GM21360 (cell line): ENCODE measurements around the gene MEN1.
"Not testable (repeated sequence)": the region's sequence is repeated elsewhere in the genome, so short reads cannot be mapped to it uniquely, and the experiment has no call there.

Source experiments
- ATAC-seq: cut with Tn5 transposase; IDR thresholded peaks from one replicate; pipeline ENCODE4 v1.9.1; 2021; ENCODE audit warnings: mild to moderate bottlenecking, moderate library complexity; ENCODE audit not compliant: unreplicated experiment

Gene MEN1

DNA sequence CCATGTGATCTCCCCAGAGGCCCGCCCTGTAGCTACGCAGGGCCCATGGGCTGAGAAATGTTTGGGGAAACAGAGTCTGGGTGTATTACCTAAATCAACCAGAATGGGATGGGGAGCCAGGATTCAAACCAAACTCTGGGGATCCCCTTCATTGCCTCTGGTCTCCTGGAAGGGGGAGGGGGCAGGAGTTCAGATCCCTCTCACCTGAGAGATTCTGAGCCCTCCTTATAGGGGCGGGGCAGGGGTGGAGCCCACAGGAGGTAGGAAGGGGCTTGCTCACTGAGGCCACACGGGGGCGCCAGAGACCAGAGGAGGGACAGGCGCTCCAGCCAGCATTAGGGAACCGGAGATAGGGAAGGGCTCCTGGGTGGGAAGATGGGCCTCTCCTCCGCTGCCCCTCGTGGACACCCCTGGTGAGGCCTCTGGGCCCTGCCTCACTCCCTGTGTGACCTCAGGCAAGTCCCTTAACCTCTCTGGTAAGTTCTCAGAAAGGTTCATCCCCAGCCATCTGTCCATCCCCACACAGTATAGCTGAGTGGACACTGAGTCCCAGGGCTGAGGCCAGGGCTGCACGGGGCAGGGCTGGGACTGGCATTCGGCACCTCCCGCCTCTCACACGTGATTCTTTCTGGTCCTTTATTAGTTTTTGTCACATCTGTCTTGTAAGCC, 36.8 kb upstream of the MEN1 start:
- no peak for ATAC-seq

GRCh38 chr11:64845776-64846129, 35.4 kb upstream of the MEN1 start:
- ATAC-seq: not testable (repeated sequence)

DNA sequence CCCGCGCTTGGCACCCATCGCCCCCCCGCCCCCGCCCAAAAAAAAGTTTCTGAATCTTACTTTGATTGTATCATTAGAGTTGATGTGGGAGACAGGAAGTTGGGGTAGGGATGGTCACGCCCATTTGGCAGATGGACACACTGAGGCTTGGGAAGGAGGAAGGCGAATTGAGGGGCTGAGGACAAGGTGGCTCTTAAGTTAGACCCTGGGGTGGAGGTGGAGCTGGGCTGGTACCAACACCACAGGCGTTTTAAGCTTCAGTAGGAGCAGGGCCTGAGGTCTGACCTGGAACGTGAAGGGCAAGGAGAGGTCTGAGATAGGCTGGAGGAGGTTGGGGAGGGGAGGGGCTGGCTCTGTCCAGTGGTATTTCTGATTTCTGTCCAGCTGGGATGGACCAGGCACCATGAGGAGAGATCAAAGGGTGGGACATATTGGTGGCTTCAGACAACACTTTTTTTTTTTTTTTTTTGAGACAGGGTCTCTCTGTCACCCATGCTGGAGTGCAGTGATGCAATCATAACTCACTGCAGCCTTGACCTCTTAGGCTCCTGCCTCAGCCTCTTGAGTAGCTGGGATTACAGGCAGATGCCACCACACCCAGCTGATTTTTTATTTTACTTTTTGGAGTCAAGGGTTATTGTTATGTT, 34.9 kb upstream of the MEN1 start:
- ATAC-seq: no peak

GRCh38 chr11:64844330-64845128, 34.2 kb upstream of the MEN1 start, which contains the start of gene CDC42BPG:
Gene CDC42BPG, minus strand, starts transcription at chr11:64844653. Its CDS starts 84 bp downstream, at chr11:64844569.
- ATAC-seq: no peak

DNA sequence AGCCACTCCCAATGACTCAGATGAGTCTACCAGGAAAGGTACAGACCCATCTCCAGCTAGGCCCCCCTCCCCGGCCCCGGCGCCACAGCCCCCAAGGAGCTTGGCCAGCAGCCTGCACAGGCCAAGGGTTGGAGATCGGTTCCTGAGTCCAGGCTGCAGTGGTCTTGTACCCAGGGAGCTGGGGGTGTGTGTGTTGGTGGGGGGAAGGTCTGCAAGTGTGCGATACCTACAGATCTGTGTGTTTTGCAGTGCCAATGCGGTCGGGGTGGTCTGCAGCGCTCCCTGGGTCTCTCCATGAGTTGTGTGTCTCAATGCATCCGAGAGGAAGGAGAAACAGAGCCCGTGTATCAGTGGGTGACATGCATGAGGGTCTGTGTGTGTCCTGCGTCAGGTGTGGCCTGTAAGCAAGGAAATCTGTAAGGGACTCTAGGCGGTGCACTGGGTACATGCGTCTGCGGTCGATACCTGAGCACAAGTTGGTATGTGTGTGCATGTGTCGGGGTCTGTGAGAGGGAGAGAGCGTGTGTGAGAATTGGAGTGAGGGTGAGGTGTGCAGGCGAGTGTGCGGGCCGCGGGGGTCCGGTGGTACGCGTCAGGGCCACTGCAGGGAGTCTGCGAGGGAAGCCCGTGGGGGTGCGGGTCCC, 33.5 kb upstream of the MEN1 start:
- ATAC-seq: no peak

DNA sequence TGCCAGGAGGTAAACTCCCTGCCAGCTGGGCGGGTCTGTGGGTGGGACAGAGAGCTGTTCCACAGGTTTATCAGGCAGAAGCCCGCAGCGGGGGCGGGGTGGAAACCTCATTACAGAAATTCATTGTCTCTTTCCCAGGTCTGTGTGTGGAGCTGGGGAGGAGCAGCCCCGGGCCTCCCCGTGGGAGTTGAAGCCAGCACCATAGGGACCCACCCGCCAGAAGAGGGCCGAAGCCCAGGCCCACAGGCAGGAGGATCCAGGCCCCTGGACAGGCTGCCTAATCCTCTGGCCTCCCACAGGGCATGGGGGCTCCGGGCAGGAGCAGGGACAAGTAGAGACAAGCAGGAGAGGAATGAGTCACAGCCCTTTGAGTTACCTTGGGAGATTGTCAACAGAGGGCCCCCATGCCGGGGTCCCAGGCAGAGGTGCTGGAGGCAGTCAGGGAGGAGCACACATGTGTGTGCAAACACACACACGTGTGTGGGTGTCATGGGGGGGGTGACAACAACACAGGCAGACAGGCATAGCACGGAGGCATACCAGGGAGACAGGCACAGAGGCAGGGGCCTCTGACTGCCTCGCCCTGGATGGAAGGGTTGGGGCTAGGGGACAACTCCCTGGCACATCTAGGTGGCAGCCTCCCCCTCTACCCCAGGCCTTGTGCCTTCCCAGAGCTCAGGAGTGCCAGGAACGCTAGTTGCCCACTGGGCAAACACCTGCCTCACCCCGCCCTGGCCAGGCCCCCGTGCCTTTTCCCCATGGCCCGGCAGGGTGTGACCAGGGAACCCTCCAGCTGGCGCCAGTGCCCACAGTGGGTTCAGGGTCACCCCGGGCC, 32.7 kb upstream of the MEN1 start:
- ATAC-seq: no peak

DNA sequence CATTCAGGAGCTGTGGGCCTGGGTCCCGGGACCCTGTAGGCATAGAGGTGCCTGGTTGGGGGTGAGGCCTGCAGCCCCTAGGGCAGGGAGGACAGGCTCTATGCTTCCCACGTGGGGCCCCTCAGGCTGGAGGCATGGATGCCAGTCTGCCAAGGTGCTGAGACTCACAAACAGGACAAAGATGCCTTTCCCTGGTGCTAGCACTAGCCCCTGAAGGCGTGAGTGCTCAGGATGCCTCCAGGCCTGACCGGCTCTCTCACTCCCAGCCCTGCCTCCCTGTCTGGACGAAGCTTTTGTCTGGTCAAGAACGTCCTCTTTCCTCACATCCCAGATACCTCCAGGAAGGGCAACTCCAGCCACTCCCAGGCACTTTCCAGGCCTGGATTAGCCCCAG, 32.0 kb upstream of the MEN1 start:
- no peak for ATAC-seq

DNA sequence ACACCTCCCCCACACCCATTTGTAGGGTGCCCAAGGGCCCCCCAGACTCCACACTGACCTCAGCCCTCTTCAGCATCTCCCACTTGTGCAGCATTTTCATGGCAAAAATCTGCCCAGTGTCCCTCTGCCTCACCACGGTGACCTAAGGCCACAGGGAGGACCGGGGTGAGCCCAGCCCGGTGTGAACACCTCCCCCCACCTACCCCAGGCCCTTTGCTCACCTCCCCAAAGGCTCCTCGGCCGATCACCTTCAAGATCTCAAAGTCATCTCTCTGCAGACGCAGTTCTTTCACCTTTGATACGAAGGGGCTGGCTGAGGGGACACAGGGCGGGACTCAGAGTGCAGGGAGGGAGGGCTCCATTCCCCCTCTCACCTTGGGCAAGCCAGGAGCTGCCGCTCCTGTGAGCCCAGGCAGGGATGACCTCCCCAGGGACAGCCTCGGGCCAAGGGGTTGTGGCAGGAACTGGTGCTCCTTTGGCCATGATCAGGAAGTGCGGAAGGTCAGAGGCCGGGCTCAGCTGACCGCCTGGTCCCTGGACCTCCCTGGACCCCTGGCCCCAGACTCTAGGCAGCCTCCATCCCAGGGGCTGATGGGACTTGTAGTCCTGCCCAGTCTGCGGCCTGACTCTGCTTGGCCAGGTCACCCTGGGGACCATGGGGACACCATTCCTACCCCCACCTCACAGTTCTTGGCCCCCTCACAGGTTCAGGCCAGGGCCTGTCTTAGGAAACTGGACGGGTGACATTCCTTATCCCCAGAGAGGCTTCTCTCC, 31.4 kb upstream of the MEN1 start:
- no peak for ATAC-seq

- ATAC-seq: no peak
These were observed 29.8 kb upstream of the MEN1 start for GRCh38 chr11:64839887-64840782.

- no peak for ATAC-seq
These were observed 29.0 kb upstream of the MEN1 start for GRCh38 chr11:64839335-64839734.

- ATAC-seq: no peak
These were observed 28.4 kb upstream of the MEN1 start for GRCh38 chr11:64838600-64839334.

GRCh38 chr11:64837887-64838351, 27.6 kb upstream of the MEN1 start:
- ATAC-seq: no peak

DNA sequence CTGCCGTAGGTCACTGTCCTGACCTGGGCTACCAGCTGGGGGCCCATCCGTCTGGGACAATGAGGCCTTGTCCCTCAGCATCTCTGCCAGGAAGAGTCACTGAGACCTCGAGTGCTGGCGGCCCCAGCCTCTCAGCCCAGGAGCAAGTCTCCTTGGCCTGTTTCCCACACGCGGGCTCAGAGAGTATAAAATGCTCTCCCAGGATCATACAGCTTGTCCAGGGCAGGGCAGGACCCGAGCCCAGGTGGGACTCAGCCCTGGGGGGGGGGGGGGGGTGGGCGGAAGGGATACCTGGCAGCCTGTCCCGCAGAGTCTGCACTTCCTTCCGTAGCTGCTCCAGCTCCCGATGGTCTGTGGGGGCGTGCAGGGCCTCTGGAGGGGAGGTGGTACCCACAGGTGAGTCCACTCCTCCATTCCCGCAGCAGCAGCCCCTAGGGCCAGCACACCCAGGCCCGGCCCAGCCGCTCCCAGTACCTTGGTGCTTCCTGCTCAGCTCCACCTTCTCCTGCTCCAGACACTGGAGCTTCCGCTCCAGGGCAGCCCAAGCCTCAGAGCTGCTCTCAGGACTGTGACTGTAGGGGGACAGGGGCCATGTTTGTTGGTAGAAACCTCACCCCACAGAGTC, 26.2 kb upstream of the MEN1 start:
- no peak for ATAC-seq

GRCh38 chr11:64835616-64836447, 25.5 kb upstream of the MEN1 start:
- no peak for ATAC-seq

- ATAC-seq: no peak
These were observed 24.6 kb upstream of the MEN1 start for GRCh38 chr11:64834723-64835615.
